HepG2 (cell line): ENCODE results near the gene MAP2K2. TPM values are rescaled to one million over a fixed set of nuclear protein-coding genes. Genes with fewer than 3 reads are reported as not detected.

Experiments used
- BHLHE40 ChIP-seq: IDR thresholded peaks from 2 replicates; pipeline ENCODE4 v1.6.1; 2011; ENCODE audit warnings: low read length, improper control_type of control experiment
- CBX2 ChIP-seq, 2 experiments: fragments of 200-600 bp in 1 of 2; sonication (generic); formaldehyde crosslinking in 1 of 2; IDR thresholded peaks; 2 replicates each; pipeline versions ENCODE4 v1.7.0 to v1.8.1; 2018 to 2022; ENCODE audit warnings: low read depth in 2 of 2, low read length in 1 of 2, mild to moderate bottlenecking in 1 of 2, missing genetic modification reagents in 1 of 2
- DNMT1 ChIP-seq: sonication (generic); formaldehyde crosslinking; IDR thresholded peaks from 2 replicates; pipeline ENCODE4 v1.5.1; 2020; ENCODE audit warnings: mild to moderate bottlenecking, missing genetic modification reagents
- GABPB1 ChIP-seq: IDR thresholded peaks from 2 replicates; pipeline ENCODE4 v1.6.1; 2016; ENCODE audit warnings: mild to moderate bottlenecking, missing genetic modification reagents, moderate library complexity, missing compliant biosample characterization
- HDAC1 ChIP-seq: sonication (generic); formaldehyde crosslinking; IDR thresholded peaks from 2 replicates; pipeline ENCODE4 v1.5.1; 2020; ENCODE audit warnings: mild to moderate bottlenecking, missing genetic modification reagents
- HDAC6 ChIP-seq: fragments of 200-600 bp; sonication (generic); IDR thresholded peaks from 2 replicates; pipeline ENCODE4 v1.7.0; 2017; ENCODE audit warnings: mild to moderate bottlenecking, antibody characterized with exemption, low read length, low read depth
- JUND ChIP-seq: sonication (generic); formaldehyde crosslinking; IDR thresholded peaks from 2 replicates; pipeline ENCODE4 v1.8.0; 2022; ENCODE audit warnings: mild to moderate bottlenecking, missing genetic modification reagents
- NFIC ChIP-seq: IDR thresholded peaks from 2 replicates; pipeline ENCODE4 v1.6.1; 2012; ENCODE audit warnings: mild to moderate bottlenecking, low read length, inconsistent platforms
- NONO ChIP-seq, 2 experiments: fragments of 450-650 bp in 1 of 2; sonication (generic) in 1 of 2; formaldehyde crosslinking in 1 of 2; IDR thresholded peaks in 1 of 2; conservative IDR thresholded peaks in 1 of 2; 2 replicates each; pipeline versions ENCODE4 v1.6.1 to v1.8.0; 2017 to 2022; ENCODE audit warnings: mild to moderate bottlenecking in 1 of 2, missing genetic modification reagents in 1 of 2, moderate library complexity in 1 of 2
- POLR2AphosphoS5 ChIP-seq: IDR thresholded peaks from 2 replicates; pipeline ENCODE4 v1.6.1; 2012; ENCODE audit warnings: low read depth, low read length
- SMARCC2 ChIP-seq: fragments of 450-650 bp; IDR thresholded peaks from 2 replicates; pipeline ENCODE4 v1.6.1; 2017; ENCODE audit warnings: antibody characterized with exemption, mild to moderate bottlenecking
- SP140L ChIP-seq: sonication (generic); formaldehyde crosslinking; IDR thresholded peaks from 2 replicates; pipeline ENCODE4 v1.4.0; 2020; ENCODE audit warnings: missing genetic modification reagents, borderline replicate concordance
- STAT5B ChIP-seq: sonication (generic); formaldehyde crosslinking; IDR thresholded peaks from 2 replicates; pipeline ENCODE4 v1.4.0; 2020; ENCODE audit warnings: missing genetic modification reagents
- ZNF3 ChIP-seq: IDR thresholded peaks from 2 replicates; pipeline ENCODE4 v1.7.0; 2017; ENCODE audit warnings: inconsistent platforms
- ZNF34 ChIP-seq: sonication (generic); formaldehyde crosslinking; IDR thresholded peaks from 2 replicates; pipeline ENCODE4 v1.4.0; 2020; ENCODE audit warnings: mild to moderate bottlenecking, missing genetic modification reagents, borderline replicate concordance
- ZNF382 ChIP-seq: sonication (generic); formaldehyde crosslinking; IDR thresholded peaks from 2 replicates; pipeline ENCODE4 v1.5.0; 2020; ENCODE audit warnings: missing genetic modification reagents, mild to moderate bottlenecking, borderline replicate concordance
- ZNF44 ChIP-seq: sonication (generic); formaldehyde crosslinking; IDR thresholded peaks from 2 replicates; pipeline ENCODE4 v1.5.1; 2020; ENCODE audit warnings: mild to moderate bottlenecking, missing genetic modification reagents
- ZNF543 ChIP-seq: sonication (generic); formaldehyde crosslinking; IDR thresholded peaks from 2 replicates; pipeline ENCODE4 v1.4.0; 2020; ENCODE audit warnings: mild to moderate bottlenecking, missing genetic modification reagents
- ZSCAN25 ChIP-seq: sonication (generic); formaldehyde crosslinking; IDR thresholded peaks from 2 replicates; pipeline ENCODE4 v1.8.0; 2022; ENCODE audit warnings: mild to moderate bottlenecking, missing genetic modification reagents
- ZZZ3 ChIP-seq: sonication (generic); formaldehyde crosslinking; IDR thresholded peaks from 2 replicates; pipeline ENCODE4 v1.4.0; 2020; ENCODE audit warnings: missing genetic modification reagents, mild to moderate bottlenecking, borderline replicate concordance
- polyA plus RNA-seq, 8 experiments: library from polyadenylated mRNA; depleted of rRNA in 3 of 8; stranded (reverse) in 7 of 8; unstranded in 1 of 8; fragments of >200 nt; fragmentation: Illumina TruSeq in 4 of 8; extraction: Trizol in 4 of 8; gene quantifications; 2 replicates each; pipeline versions ENCODE4 v1.2.1 to v1.2.3, GENCODE V29; 2011 to 2016; ENCODE audit warnings: low read depth in 4 of 8, missing spikeins in 1 of 8, mixed read lengths in 1 of 8; ENCODE audit not compliant: insufficient read depth in 1 of 8
- total RNA-seq, 5 experiments: library from RNA; depleted of rRNA; stranded (reverse); fragments of >200 nt; fragmentation: Illumina TruSeq; extraction: Trizol; gene quantifications; 2 replicates each; pipeline ENCODE4 v1.2.3, GENCODE V29; 2016; ENCODE audit warnings: low read depth in 1 of 5
- TF ChIP-seq, protein P1 (sequence below): sonication (generic); formaldehyde crosslinking; IDR thresholded peaks from 2 replicates; pipeline ENCODE4 v1.4.0; 2020; ENCODE audit warnings: missing genetic modification reagents, borderline replicate concordance
- TF ChIP-seq, protein P2 (sequence below): sonication (generic); formaldehyde crosslinking; IDR thresholded peaks from 2 replicates; pipeline ENCODE4 v1.4.0; 2020; ENCODE audit warnings: low read depth, mild to moderate bottlenecking, missing genetic modification reagents
- TF ChIP-seq, protein P3 (sequence below): sonication (generic); formaldehyde crosslinking; IDR thresholded peaks from 2 replicates; pipeline ENCODE4 v1.4.0; 2020; ENCODE audit warnings: mild to moderate bottlenecking, missing genetic modification reagents
- TF ChIP-seq, protein P4 (sequence below): sonication (generic); formaldehyde crosslinking; IDR thresholded peaks from 2 replicates; pipeline ENCODE4 v1.4.0; 2020; ENCODE audit warnings: mild to moderate bottlenecking, missing genetic modification reagents, borderline replicate concordance

MAP2K2 gene
- total and polyA plus RNA-seq, 2 of the 13 experiments (the other 11 are each of a cell fraction or from before 2014, with no cell fraction given), result 70.3 to 80.9 TPM

GRCh38 chr19:4052114-4052992 is 71.6 kb downstream of the MAP2K2 start (continued):
- TF ChIP-seq, protein P1, sequence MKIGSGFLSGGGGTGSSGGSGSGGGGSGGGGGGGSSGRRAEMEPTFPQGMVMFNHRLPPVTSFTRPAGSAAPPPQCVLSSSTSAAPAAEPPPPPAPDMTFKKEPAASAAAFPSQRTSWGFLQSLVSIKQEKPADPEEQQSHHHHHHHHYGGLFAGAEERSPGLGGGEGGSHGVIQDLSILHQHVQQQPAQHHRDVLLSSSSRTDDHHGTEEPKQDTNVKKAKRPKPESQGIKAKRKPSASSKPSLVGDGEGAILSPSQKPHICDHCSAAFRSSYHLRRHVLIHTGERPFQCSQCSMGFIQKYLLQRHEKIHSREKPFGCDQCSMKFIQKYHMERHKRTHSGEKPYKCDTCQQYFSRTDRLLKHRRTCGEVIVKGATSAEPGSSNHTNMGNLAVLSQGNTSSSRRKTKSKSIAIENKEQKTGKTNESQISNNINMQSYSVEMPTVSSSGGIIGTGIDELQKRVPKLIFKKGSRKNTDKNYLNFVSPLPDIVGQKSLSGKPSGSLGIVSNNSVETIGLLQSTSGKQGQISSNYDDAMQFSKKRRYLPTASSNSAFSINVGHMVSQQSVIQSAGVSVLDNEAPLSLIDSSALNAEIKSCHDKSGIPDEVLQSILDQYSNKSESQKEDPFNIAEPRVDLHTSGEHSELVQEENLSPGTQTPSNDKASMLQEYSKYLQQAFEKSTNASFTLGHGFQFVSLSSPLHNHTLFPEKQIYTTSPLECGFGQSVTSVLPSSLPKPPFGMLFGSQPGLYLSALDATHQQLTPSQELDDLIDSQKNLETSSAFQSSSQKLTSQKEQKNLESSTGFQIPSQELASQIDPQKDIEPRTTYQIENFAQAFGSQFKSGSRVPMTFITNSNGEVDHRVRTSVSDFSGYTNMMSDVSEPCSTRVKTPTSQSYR (CRISPR knock-in tag), result peak; percentile 91
- TF ChIP-seq ZNF382 (CRISPR knock-in tag) (no peak), HDAC1 (CRISPR knock-in tag) (peak; percentile 99), ZNF44 (CRISPR knock-in tag) (no peak), SMARCC2 (no peak), SP140L (CRISPR knock-in tag) (no peak), BHLHE40 (no peak), STAT5B (CRISPR knock-in tag) (no peak; the same call in 1 of the 2 replicates), POLR2AphosphoS5 (0 out of 2 replicates have a peak, but pooled peaks have one; percentile 34), NONO (IDR thresholded peaks at IDR 0.05) (no peak), NONO (CRISPR knock-in tag; conservative IDR thresholded peaks at IDR 0.05) (peak; percentile 87), DNMT1 (CRISPR knock-in tag) (no peak), ZZZ3 (CRISPR knock-in tag) (peak; percentile 64; the same call in 1 of the 2 replicates), ZNF3 (CRISPR knock-in tag) (0 out of 2 replicates have a peak, but pooled peaks have one; percentile 52), GABPB1 (CRISPR knock-in tag) (peak; percentile 78), ZSCAN25 (CRISPR knock-in tag) (peak; percentile 87), ZNF543 (CRISPR knock-in tag) (peak; percentile 71; the same call in 1 of the 2 replicates), NFIC (no peak), CBX2 (IDR thresholded peaks at IDR 0.05; ENCODE audit: low read depth, low read length) (no peak), CBX2 (CRISPR knock-in tag; IDR thresholded peaks at IDR 0.05; ENCODE audit: low read depth) (no peak), ZNF34 (CRISPR knock-in tag) (peak; percentile 60; the same call in 1 of the 2 replicates), HDAC6 (no peak), JUND (CRISPR knock-in tag) (no peak)
- TF ChIP-seq, protein P2, sequence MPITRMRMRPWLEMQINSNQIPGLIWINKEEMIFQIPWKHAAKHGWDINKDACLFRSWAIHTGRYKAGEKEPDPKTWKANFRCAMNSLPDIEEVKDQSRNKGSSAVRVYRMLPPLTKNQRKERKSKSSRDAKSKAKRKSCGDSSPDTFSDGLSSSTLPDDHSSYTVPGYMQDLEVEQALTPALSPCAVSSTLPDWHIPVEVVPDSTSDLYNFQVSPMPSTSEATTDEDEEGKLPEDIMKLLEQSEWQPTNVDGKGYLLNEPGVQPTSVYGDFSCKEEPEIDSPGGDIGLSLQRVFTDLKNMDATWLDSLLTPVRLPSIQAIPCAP (CRISPR knock-in tag), result no peak
- TF ChIP-seq, protein P3, sequence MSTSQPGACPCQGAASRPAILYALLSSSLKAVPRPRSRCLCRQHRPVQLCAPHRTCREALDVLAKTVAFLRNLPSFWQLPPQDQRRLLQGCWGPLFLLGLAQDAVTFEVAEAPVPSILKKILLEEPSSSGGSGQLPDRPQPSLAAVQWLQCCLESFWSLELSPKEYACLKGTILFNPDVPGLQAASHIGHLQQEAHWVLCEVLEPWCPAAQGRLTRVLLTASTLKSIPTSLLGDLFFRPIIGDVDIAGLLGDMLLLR (CRISPR knock-in tag), result no peak
- TF ChIP-seq, protein P4, sequence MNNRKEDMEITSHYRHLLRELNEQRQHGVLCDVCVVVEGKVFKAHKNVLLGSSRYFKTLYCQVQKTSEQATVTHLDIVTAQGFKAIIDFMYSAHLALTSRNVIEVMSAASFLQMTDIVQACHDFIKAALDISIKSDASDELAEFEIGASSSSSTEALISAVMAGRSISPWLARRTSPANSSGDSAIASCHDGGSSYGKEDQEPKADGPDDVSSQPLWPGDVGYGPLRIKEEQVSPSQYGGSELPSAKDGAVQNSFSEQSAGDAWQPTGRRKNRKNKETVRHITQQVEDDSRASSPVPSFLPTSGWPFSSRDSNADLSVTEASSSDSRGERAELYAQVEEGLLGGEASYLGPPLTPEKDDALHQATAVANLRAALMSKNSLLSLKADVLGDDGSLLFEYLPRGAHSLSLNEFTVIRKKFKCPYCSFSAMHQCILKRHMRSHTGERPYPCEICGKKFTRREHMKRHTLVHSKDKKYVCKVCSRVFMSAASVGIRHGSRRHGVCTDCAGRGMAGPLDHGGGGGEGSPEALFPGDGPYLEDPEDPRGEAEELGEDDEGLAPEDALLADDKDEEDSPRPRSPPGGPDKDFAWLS (CRISPR knock-in tag), result peak; percentile 28; the same call in 1 of the 2 replicates
